WTC11 (cell line): ENCODE data around the gene CLMN. TPM values are rescaled to one million over a fixed set of nuclear protein-coding genes. Genes with fewer than 3 reads are reported as not detected.

Experiments
- ATAC-seq: fragments of 200-7000 bp; cut with Tn5 transposase; 2 replicates; pipeline ENCODE4 v1.10.0; 2021; ENCODE audit warnings: mild to moderate bottlenecking, moderate library complexity
- CTCF ChIA-PET: fragments of 300-600 bp; sonication (Branson Sonifier 250); formaldehyde crosslinking; loops from one replicate; lab custom pipeline; 2021; ENCODE audit warnings: antibody characterized with exemption; lab: Charles Lee
- POLR2A ChIA-PET: fragments of 350-600 bp; sonication (Branson Sonifier 250); formaldehyde crosslinking; loops from one replicate; lab custom pipeline; 2021; ENCODE audit warnings: antibody characterized with exemption; lab: Charles Lee
- DNase-seq: peaks from one replicate; pipeline ENCODE4 v3.0.0; 2021; ENCODE audit warnings: low spot score
- H3K27ac Mint-ChIP-seq: 2 replicates; pipeline ENCODE4 v1.8.0; 2021; ENCODE audit warnings: mixed read lengths
- H3K27me3 Mint-ChIP-seq: 2 replicates; pipeline ENCODE4 v1.8.0; 2021; ENCODE audit warnings: low read depth, mild to moderate bottlenecking, moderate library complexity, mixed read lengths
- H3K36me3 Mint-ChIP-seq: 2 replicates; pipeline ENCODE4 v1.8.0; 2021; ENCODE audit warnings: mixed read lengths
- H3K4me1 Mint-ChIP-seq: 2 replicates; pipeline ENCODE4 v1.8.0; 2022; ENCODE audit warnings: mixed read lengths
- H3K4me3 Mint-ChIP-seq: 2 replicates; pipeline ENCODE4 v1.8.0; 2021; ENCODE audit warnings: mild to moderate bottlenecking, moderate library complexity, mixed read lengths
- H3K9me3 Mint-ChIP-seq: 2 replicates; pipeline ENCODE4 v1.8.0; 2021; ENCODE audit warnings: mixed read lengths
- ARID4B ChIP-seq: sonication (generic); formaldehyde crosslinking; IDR thresholded peaks from 2 replicates; pipeline ENCODE4 v1.8.0; 2023; ENCODE audit warnings: missing genetic modification reagents, mild to moderate bottlenecking, borderline replicate concordance
- FOXP1 ChIP-seq: sonication (generic); formaldehyde crosslinking; IDR thresholded peaks from 2 replicates; pipeline ENCODE4 v1.8.0; 2022; ENCODE audit warnings: missing genetic modification reagents, mild to moderate bottlenecking, moderate library complexity, borderline replicate concordance
- GRHL2 ChIP-seq: fragments of 250-450 bp; sonication (Bioruptor Pico); IDR thresholded peaks from 2 replicates; pipeline ENCODE4 v1.8.0; 2022; ENCODE audit warnings: mild to moderate bottlenecking, moderate library complexity; ENCODE audit not compliant: insufficient replicate concordance, severe bottlenecking
- HMGA2 ChIP-seq: fragments of 250-450 bp; sonication (Bioruptor Pico); IDR thresholded peaks from 2 replicates; pipeline ENCODE4 v1.4.0; 2021; ENCODE audit warnings: mild to moderate bottlenecking, moderate library complexity
- NFE2L1 ChIP-seq: sonication (generic); formaldehyde crosslinking; IDR thresholded peaks from 2 replicates; pipeline ENCODE4 v1.8.1; 2023; ENCODE audit warnings: missing genetic modification reagents
- NFYB ChIP-seq: sonication (generic); formaldehyde crosslinking; conservative IDR thresholded peaks from 2 replicates; pipeline ENCODE4 v1.8.0; 2022; ENCODE audit warnings: low read depth, missing genetic modification reagents
- NR2C2 ChIP-seq: sonication (generic); formaldehyde crosslinking; IDR thresholded peaks from 2 replicates; pipeline ENCODE4 v1.8.0; 2022; ENCODE audit warnings: mild to moderate bottlenecking, missing genetic modification reagents
- PRDM15 ChIP-seq: sonication (generic); formaldehyde crosslinking; IDR thresholded peaks from 2 replicates; pipeline ENCODE4 v1.8.0; 2022; ENCODE audit warnings: missing genetic modification reagents
- PRRX2 ChIP-seq: fragments of 250-450 bp; sonication (Bioruptor Pico); IDR thresholded peaks from 2 replicates; pipeline ENCODE4 v1.8.0; 2021; ENCODE audit warnings: mild to moderate bottlenecking
- USF2 ChIP-seq: sonication (generic); formaldehyde crosslinking; IDR thresholded peaks from 2 replicates; pipeline ENCODE4 v1.8.1; 2023; ENCODE audit warnings: mild to moderate bottlenecking, missing genetic modification reagents, moderate library complexity
- ZBTB43 ChIP-seq: sonication (generic); formaldehyde crosslinking; IDR thresholded peaks from 2 replicates; pipeline ENCODE4 v1.8.1; 2023; ENCODE audit warnings: mild to moderate bottlenecking, missing genetic modification reagents
- ZNF232 ChIP-seq: sonication (generic); formaldehyde crosslinking; IDR thresholded peaks from 2 replicates; pipeline ENCODE4 v1.8.0; 2022; ENCODE audit warnings: mild to moderate bottlenecking, missing genetic modification reagents
- ZNF317 ChIP-seq: sonication (generic); formaldehyde crosslinking; IDR thresholded peaks from 2 replicates; pipeline ENCODE4 v1.8.1; 2023; ENCODE audit warnings: low read depth, mild to moderate bottlenecking, moderate library complexity, missing genetic modification reagents, borderline replicate concordance
- ZNF416 ChIP-seq: fragments of 250-450 bp; sonication (Bioruptor Pico); IDR thresholded peaks from 2 replicates; pipeline ENCODE4 v1.9.0; 2021; ENCODE audit warnings: mild to moderate bottlenecking, inconsistent platforms
- ZNF425 ChIP-seq: fragments of 250-450 bp; sonication (Bioruptor Pico); conservative IDR thresholded peaks from 2 replicates; pipeline ENCODE4 v1.9.0; 2021; ENCODE audit warnings: mild to moderate bottlenecking
- ZSCAN18 ChIP-seq: fragments of 250-450 bp; sonication (Bioruptor Pico); IDR thresholded peaks from 2 replicates; pipeline ENCODE4 v2.1.2; 2022; ENCODE audit warnings: mild to moderate bottlenecking, moderate library complexity
- total RNA-seq: library from RNA; stranded (reverse); gene quantifications from 3 replicates; pipeline ENCODE4 v1.2.3, GENCODE V29; 2021

The CLMN gene
- total RNA-seq, 1 experiment from 2014 or later, result 12.2 TPM

GRCh38 chr14:95297832-95298231 is 21.9 kb downstream of the CLMN start (continued):
- TF ChIP-seq PRDM15 (CRISPR knock-in tag), result no peak

- peaks cover 15% of the 10 kb centered on the region for H3K36me3 Mint-ChIP-seq
- no peak overlapping the region for H3K4me3 Mint-ChIP-seq
- DNase-seq, result no peak
- no peak for ATAC-seq
- ChIA-PET CTCF (interaction anchor here (1.0 kb wide), 1 partner anchor 65 kb away, joined by 4 read pairs; no protein-coding TSS in a partner anchor), POLR2A (no interaction called here)
- no peak overlapping the region for H3K27ac Mint-ChIP-seq
- no peaks in the 10 kb centered on the region for H3K27me3 Mint-ChIP-seq
- TF ChIP-seq ZNF416 (CRISPR knock-in tag) (no peak), HMGA2 (CRISPR knock-in tag) (no peak), ZNF425 (CRISPR knock-in tag) (no peak), ARID4B (no peak), ZNF317 (no peak), NR2C2 (no peak), NFE2L1 (CRISPR knock-in tag) (no peak)
- peaks cover 24% of the 10 kb centered on the region for H3K4me1 Mint-ChIP-seq
- H3K9me3 Mint-ChIP-seq, result peaks cover 16% of the 10 kb centered on the region
These were observed 22.7 kb downstream of the CLMN start for GRCh38 chr14:95296966-95297365.

- DNase-seq, result no peak
- POLR2A ChIA-PET, result no interaction called here
- no peak overlapping the region for H3K27ac Mint-ChIP-seq
- peaks cover 15% of the 10 kb centered on the region for H3K36me3 Mint-ChIP-seq
- peaks cover 16% of the 10 kb centered on the region for H3K9me3 Mint-ChIP-seq
- H3K4me1 Mint-ChIP-seq, result peaks cover 36% of the 10 kb centered on the region
- H3K27me3 Mint-ChIP-seq, result no peaks in the 10 kb centered on the region
- ATAC-seq, result no peak
- CTCF ChIA-PET, result interaction anchor here (1.0 to 1.4 kb wide), 2 partner anchors 66 kb away, joined by 3 to 4 read pairs; no protein-coding TSS in a partner anchor
- H3K4me3 Mint-ChIP-seq, result no peak overlapping the region
- no peak for TF ChIP-seq GRHL2 (CRISPR knock-in tag)
- TF ChIP-seq ZBTB43 (CRISPR knock-in tag), result no peak
- no peak for TF ChIP-seq PRRX2
- TF ChIP-seq NFE2L1 (CRISPR knock-in tag), result no peak
- TF ChIP-seq NR2C2, result no peak
- no peak for TF ChIP-seq FOXP1 (CRISPR knock-in tag)
- no peak for TF ChIP-seq USF2 (CRISPR knock-in tag)
- TF ChIP-seq ZNF232 (CRISPR knock-in tag), result no peak
- TF ChIP-seq ZSCAN18 (CRISPR knock-in tag), result no peak
- no peak for TF ChIP-seq NFYB
These were observed 23.9 kb downstream of the CLMN start for GRCh38 chr14:95295600-95296376.
